ENCODE results near the gene NIPAL4. TPM values are rescaled to one million over a fixed set of nuclear protein-coding genes. Genes with fewer than 3 reads are reported as not detected.

The NIPAL4 gene
- polyA plus RNA-seq, 1 donor from 2014 or later = not detected

- TF ChIP-seq REST (IDR thresholded peaks at IDR 0.05; ENCODE audit: borderline replicate concordance) (no peak), EZH2 (IDR thresholded peaks at IDR 0.05; ENCODE audit: borderline replicate concordance, insufficient read depth, low read length, poor library complexity, severe bottlenecking) (no peak), RAD21 (conservative IDR thresholded peaks at IDR 0.05) (no peak), MXI1 (conservative IDR thresholded peaks at IDR 0.05; ENCODE audit: poor library complexity, severe bottlenecking) (no peak), EP300 (conservative IDR thresholded peaks at IDR 0.05; ENCODE audit: poor library complexity, severe bottlenecking) (no peak), POLR2AphosphoS5 (IDR thresholded peaks at IDR 0.05) (no peak), TAF1 (IDR thresholded peaks at IDR 0.05; ENCODE audit: low read depth) (no peak), CTCF (IDR thresholded peaks at IDR 0.05; ENCODE audit: poor library complexity, severe bottlenecking) (no peak), SMC3 (conservative IDR thresholded peaks at IDR 0.05; ENCODE audit: poor library complexity) (no peak)
- no peak overlapping the region for H3K4me3 ChIP-seq (ENCODE audit: low read length)
These were observed 61.7 kb downstream of the NIPAL4 start for GRCh38 chr5:157521704-157522029.

GRCh38 chr5:157523976-157524375 lies 64.0 kb downstream of the NIPAL4 start:
- Histone ChIP-seq H4K20me1 (ENCODE audit: insufficient read depth) (no peaks in the 10 kb centered on the region), H2AFZ (ENCODE audit: low read depth, low read length) (no peak overlapping the region), H3K4me3 (ENCODE audit: low read length) (no peak overlapping the region), H3K79me2 (replicated peaks; ENCODE audit: insufficient read depth, low read length) (no peaks in the 10 kb centered on the region), H3K9ac (ENCODE audit: low read length) (no peak overlapping the region), H3K4me2 (ENCODE audit: low read length) (no peak overlapping the region), H3K27me3 (ENCODE audit: insufficient read depth, low read depth, low read length) (no peaks in the 10 kb centered on the region), H3K9me2 (ENCODE audit: insufficient read depth, low read length) (no peaks in the 10 kb centered on the region), H3F3A (ENCODE audit: insufficient read depth, low read length, poor library complexity, severe bottlenecking) (no peaks in the 10 kb centered on the region), H3K36me3 (ENCODE audit: insufficient read depth, low read length) (no peaks in the 10 kb centered on the region), H3K9me3 (ENCODE audit: low read length) (no peaks in the 10 kb centered on the region), H3K27ac (ENCODE audit: low read length) (no peak overlapping the region)
- TF ChIP-seq RAD21 (conservative IDR thresholded peaks at IDR 0.05) (no peak), TAF1 (IDR thresholded peaks at IDR 0.05; ENCODE audit: low read depth) (no peak), CTCF (IDR thresholded peaks at IDR 0.05; ENCODE audit: poor library complexity, severe bottlenecking) (no peak), EZH2 (IDR thresholded peaks at IDR 0.05; ENCODE audit: borderline replicate concordance, insufficient read depth, low read length, poor library complexity, severe bottlenecking) (no peak), POLR2AphosphoS5 (IDR thresholded peaks at IDR 0.05) (no peak), REST (IDR thresholded peaks at IDR 0.05; ENCODE audit: borderline replicate concordance) (no peak), MXI1 (conservative IDR thresholded peaks at IDR 0.05; ENCODE audit: poor library complexity, severe bottlenecking) (no peak), EP300 (conservative IDR thresholded peaks at IDR 0.05; ENCODE audit: poor library complexity, severe bottlenecking) (no peak), SMC3 (conservative IDR thresholded peaks at IDR 0.05; ENCODE audit: poor library complexity) (no peak)

More at GRCh38 chr5:157521704-157522029, 61.7 kb downstream of the NIPAL4 start:
- no peaks in the 10 kb centered on the region for H4K20me1 ChIP-seq (ENCODE audit: insufficient read depth)
- H3F3A ChIP-seq (ENCODE audit: insufficient read depth, low read length, poor library complexity, severe bottlenecking) = no peaks in the 10 kb centered on the region
- no peaks in the 10 kb centered on the region for H3K79me2 ChIP-seq (replicated peaks; ENCODE audit: insufficient read depth, low read length)
- no peak overlapping the region for H3K4me2 ChIP-seq (ENCODE audit: low read length)
- H3K27me3 ChIP-seq (ENCODE audit: insufficient read depth, low read depth, low read length) = no peaks in the 10 kb centered on the region
- H2AFZ ChIP-seq (ENCODE audit: low read depth, low read length) = no peak overlapping the region
- H3K36me3 ChIP-seq (ENCODE audit: insufficient read depth, low read length) = no peaks in the 10 kb centered on the region
- no peak overlapping the region for H3K9ac ChIP-seq (ENCODE audit: low read length)
- H3K9me2 ChIP-seq (ENCODE audit: insufficient read depth, low read length) = no peaks in the 10 kb centered on the region
- H3K27ac ChIP-seq (ENCODE audit: low read length) = no peak overlapping the region
- H3K9me3 ChIP-seq (ENCODE audit: low read length) = no peaks in the 10 kb centered on the region
